ENCODE measurements around the gene CNTROB. TPM values are rescaled to one million over a fixed set of nuclear protein-coding genes. Genes with fewer than 3 reads are reported as not detected.

Gene CNTROB
- polyA plus RNA-seq, 1 donor from 2014 or later = 48.7 TPM

DNA sequence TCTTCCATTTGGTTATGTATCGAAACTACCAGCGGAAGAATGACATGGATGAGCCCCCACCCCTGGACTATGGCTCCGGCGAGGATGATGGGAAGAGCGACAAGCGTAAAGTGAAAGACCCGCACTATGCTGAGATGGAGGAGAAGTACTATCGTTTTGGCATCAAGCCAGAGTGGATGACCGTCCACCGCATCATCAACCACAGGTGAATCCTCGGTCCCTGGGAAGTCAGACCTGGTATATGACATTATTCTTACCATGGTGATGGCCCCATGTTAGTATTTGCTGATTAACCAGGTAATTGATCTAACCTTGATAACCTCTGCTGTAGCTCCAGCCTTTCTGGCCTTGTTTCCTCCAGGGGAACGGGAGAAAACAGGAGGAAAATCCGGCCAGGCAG, 34.9 kb upstream of the CNTROB start:
- Histone ChIP-seq H3K4me2 (ENCODE audit: low read length) (no peak overlapping the region), H3K9me3 (ENCODE audit: low read length) (no peaks in the 10 kb centered on the region), H3K27ac (ENCODE audit: low read length) (no peak overlapping the region), H3F3A (ENCODE audit: insufficient read depth, low read length, poor library complexity, severe bottlenecking) (no peaks in the 10 kb centered on the region), H3K36me3 (ENCODE audit: insufficient read depth, low read length) (peaks cover 18% of the 10 kb centered on the region), H2AFZ (ENCODE audit: low read depth, low read length) (no peak overlapping the region), H3K9me2 (ENCODE audit: insufficient read depth, low read length) (no peaks in the 10 kb centered on the region), H3K9ac (ENCODE audit: low read length) (no peak overlapping the region), H3K79me2 (replicated peaks; ENCODE audit: insufficient read depth, low read length) (peaks cover 5% of the 10 kb centered on the region), H3K27me3 (ENCODE audit: insufficient read depth, low read depth, low read length) (no peaks in the 10 kb centered on the region), H3K4me3 (ENCODE audit: low read length) (no peak overlapping the region), H4K20me1 (ENCODE audit: insufficient read depth) (no peaks in the 10 kb centered on the region)
- no peak for TF ChIP-seq TAF1 (IDR thresholded peaks at IDR 0.05; ENCODE audit: low read depth)
- no peak for TF ChIP-seq EP300 (conservative IDR thresholded peaks at IDR 0.05; ENCODE audit: poor library complexity, severe bottlenecking)
- TF ChIP-seq MXI1 (conservative IDR thresholded peaks at IDR 0.05; ENCODE audit: poor library complexity, severe bottlenecking) = no peak
- TF ChIP-seq POLR2AphosphoS5 (IDR thresholded peaks at IDR 0.05) = no peak
- TF ChIP-seq SMC3 (conservative IDR thresholded peaks at IDR 0.05; ENCODE audit: poor library complexity) = no peak
- TF ChIP-seq EZH2 (IDR thresholded peaks at IDR 0.05; ENCODE audit: borderline replicate concordance, insufficient read depth, low read length, poor library complexity, severe bottlenecking) = no peak
- TF ChIP-seq, protein P1, sequence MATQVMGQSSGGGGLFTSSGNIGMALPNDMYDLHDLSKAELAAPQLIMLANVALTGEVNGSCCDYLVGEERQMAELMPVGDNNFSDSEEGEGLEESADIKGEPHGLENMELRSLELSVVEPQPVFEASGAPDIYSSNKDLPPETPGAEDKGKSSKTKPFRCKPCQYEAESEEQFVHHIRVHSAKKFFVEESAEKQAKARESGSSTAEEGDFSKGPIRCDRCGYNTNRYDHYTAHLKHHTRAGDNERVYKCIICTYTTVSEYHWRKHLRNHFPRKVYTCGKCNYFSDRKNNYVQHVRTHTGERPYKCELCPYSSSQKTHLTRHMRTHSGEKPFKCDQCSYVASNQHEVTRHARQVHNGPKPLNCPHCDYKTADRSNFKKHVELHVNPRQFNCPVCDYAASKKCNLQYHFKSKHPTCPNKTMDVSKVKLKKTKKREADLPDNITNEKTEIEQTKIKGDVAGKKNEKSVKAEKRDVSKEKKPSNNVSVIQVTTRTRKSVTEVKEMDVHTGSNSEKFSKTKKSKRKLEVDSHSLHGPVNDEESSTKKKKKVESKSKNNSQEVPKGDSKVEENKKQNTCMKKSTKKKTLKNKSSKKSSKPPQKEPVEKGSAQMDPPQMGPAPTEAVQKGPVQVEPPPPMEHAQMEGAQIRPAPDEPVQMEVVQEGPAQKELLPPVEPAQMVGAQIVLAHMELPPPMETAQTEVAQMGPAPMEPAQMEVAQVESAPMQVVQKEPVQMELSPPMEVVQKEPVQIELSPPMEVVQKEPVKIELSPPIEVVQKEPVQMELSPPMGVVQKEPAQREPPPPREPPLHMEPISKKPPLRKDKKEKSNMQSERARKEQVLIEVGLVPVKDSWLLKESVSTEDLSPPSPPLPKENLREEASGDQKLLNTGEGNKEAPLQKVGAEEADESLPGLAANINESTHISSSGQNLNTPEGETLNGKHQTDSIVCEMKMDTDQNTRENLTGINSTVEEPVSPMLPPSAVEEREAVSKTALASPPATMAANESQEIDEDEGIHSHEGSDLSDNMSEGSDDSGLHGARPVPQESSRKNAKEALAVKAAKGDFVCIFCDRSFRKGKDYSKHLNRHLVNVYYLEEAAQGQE (IDR thresholded peaks at IDR 0.05; ENCODE audit: borderline replicate concordance) = no peak
- TF ChIP-seq, protein P2, sequence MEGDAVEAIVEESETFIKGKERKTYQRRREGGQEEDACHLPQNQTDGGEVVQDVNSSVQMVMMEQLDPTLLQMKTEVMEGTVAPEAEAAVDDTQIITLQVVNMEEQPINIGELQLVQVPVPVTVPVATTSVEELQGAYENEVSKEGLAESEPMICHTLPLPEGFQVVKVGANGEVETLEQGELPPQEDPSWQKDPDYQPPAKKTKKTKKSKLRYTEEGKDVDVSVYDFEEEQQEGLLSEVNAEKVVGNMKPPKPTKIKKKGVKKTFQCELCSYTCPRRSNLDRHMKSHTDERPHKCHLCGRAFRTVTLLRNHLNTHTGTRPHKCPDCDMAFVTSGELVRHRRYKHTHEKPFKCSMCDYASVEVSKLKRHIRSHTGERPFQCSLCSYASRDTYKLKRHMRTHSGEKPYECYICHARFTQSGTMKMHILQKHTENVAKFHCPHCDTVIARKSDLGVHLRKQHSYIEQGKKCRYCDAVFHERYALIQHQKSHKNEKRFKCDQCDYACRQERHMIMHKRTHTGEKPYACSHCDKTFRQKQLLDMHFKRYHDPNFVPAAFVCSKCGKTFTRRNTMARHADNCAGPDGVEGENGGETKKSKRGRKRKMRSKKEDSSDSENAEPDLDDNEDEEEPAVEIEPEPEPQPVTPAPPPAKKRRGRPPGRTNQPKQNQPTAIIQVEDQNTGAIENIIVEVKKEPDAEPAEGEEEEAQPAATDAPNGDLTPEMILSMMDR (IDR thresholded peaks at IDR 0.05; ENCODE audit: poor library complexity, severe bottlenecking) = no peak
- TF ChIP-seq RAD21 (conservative IDR thresholded peaks at IDR 0.05) = no peak

DNA sequence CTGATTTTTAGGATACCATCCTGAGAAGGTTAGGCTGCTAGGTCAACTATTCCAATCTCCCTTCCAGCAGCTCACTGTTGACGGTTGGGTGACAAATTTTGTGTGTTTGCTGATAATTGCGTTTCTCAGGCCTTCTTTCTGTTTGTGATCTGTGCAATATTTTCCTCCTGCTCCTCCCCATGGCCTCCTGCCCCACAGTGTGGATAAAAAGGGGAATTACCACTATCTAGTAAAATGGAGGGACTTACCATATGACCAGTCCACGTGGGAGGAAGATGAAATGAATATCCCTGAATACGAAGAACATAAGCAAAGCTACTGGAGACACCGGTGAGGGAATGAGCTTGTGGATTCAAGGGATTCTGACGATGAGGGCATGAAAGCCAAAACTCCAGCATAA, 34.2 kb upstream of the CNTROB start:
- Histone ChIP-seq H3K79me2 (replicated peaks; ENCODE audit: insufficient read depth, low read length) (peaks cover 4% of the 10 kb centered on the region), H4K20me1 (ENCODE audit: insufficient read depth) (no peaks in the 10 kb centered on the region), H3K4me2 (ENCODE audit: low read length) (no peak overlapping the region), H3K9me2 (ENCODE audit: insufficient read depth, low read length) (no peaks in the 10 kb centered on the region), H2AFZ (ENCODE audit: low read depth, low read length) (no peak overlapping the region), H3K27me3 (ENCODE audit: insufficient read depth, low read depth, low read length) (no peaks in the 10 kb centered on the region), H3K4me3 (ENCODE audit: low read length) (no peak overlapping the region), H3F3A (ENCODE audit: insufficient read depth, low read length, poor library complexity, severe bottlenecking) (no peaks in the 10 kb centered on the region), H3K36me3 (ENCODE audit: insufficient read depth, low read length) (peaks cover 18% of the 10 kb centered on the region), H3K9ac (ENCODE audit: low read length) (no peak overlapping the region), H3K27ac (ENCODE audit: low read length) (no peak overlapping the region), H3K9me3 (ENCODE audit: low read length) (no peaks in the 10 kb centered on the region)
- TF ChIP-seq POLR2AphosphoS5 (IDR thresholded peaks at IDR 0.05) (no peak), TAF1 (IDR thresholded peaks at IDR 0.05; ENCODE audit: low read depth) (no peak), RAD21 (conservative IDR thresholded peaks at IDR 0.05) (peak; percentile 51), EZH2 (IDR thresholded peaks at IDR 0.05; ENCODE audit: borderline replicate concordance, insufficient read depth, low read length, poor library complexity, severe bottlenecking) (no peak), MXI1 (conservative IDR thresholded peaks at IDR 0.05; ENCODE audit: poor library complexity, severe bottlenecking) (no peak), EP300 (conservative IDR thresholded peaks at IDR 0.05; ENCODE audit: poor library complexity, severe bottlenecking) (no peak), SMC3 (conservative IDR thresholded peaks at IDR 0.05; ENCODE audit: poor library complexity) (peak; percentile 59)
- TF ChIP-seq, protein P1 (IDR thresholded peaks at IDR 0.05; ENCODE audit: borderline replicate concordance) = no peak
- TF ChIP-seq, protein P2 (IDR thresholded peaks at IDR 0.05; ENCODE audit: poor library complexity, severe bottlenecking) = peak; percentile 39

All from neural cell (in vitro differentiated cells).